Gastrocnemius medialis (tissue), 4 donors: ENCODE results near the gene GGTA1.

Source experiments
- POLR2A ChIP-seq, 2 donors: fragments of 450-650 bp; IDR thresholded peaks; one replicate each; pipeline ENCODE4 v1.6.1; 2017; ENCODE audit warnings: antibody characterized with exemption in 2 of 2, mild to moderate bottlenecking in 2 of 2, moderate library complexity in 2 of 2
- TF ChIP-seq, protein P1 (sequence below), 5 experiments: fragments of 450-650 bp in 3 of 5; fragments of 200-600 bp in 2 of 5; sonication (generic) in 2 of 5; IDR thresholded peaks in 4 of 5; conservative IDR thresholded peaks in 1 of 5; 1 replicate in 4 of 5; 2 replicates in 1 of 5; pipeline ENCODE4 v1.5.1; 2016 to 2019; ENCODE audit warnings: antibody characterized with exemption in 5 of 5, mild to moderate bottlenecking in 3 of 5, moderate library complexity in 3 of 5

DNA sequence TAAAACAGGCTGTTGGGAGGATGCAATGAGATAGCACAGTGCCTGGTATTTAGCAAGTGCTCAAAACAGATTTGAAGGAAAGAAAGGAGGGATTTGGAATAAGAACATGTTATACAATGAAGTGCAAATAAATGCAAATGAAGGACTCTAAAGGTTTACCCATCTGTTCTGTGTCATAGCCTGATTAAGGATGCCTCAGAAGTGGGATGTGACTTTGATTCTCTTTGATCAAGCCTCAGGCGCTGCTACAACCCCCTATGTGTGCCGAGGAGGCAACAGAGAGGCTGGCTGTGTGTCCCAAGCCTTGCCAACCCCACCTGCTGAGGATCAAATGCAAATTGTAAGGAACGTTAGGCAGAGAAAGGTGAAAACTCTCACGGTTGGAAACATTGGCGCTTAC is 27.2 kb downstream of the GGTA1 start:
- TF ChIP-seq, protein P1, sequence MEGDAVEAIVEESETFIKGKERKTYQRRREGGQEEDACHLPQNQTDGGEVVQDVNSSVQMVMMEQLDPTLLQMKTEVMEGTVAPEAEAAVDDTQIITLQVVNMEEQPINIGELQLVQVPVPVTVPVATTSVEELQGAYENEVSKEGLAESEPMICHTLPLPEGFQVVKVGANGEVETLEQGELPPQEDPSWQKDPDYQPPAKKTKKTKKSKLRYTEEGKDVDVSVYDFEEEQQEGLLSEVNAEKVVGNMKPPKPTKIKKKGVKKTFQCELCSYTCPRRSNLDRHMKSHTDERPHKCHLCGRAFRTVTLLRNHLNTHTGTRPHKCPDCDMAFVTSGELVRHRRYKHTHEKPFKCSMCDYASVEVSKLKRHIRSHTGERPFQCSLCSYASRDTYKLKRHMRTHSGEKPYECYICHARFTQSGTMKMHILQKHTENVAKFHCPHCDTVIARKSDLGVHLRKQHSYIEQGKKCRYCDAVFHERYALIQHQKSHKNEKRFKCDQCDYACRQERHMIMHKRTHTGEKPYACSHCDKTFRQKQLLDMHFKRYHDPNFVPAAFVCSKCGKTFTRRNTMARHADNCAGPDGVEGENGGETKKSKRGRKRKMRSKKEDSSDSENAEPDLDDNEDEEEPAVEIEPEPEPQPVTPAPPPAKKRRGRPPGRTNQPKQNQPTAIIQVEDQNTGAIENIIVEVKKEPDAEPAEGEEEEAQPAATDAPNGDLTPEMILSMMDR (IDR thresholded peaks at IDR 0.05 in 4 of 5, conservative IDR thresholded peaks at IDR 0.05 in 1 of 5), result no peak
- TF ChIP-seq POLR2A (IDR thresholded peaks at IDR 0.05), result no peak
